DND-41 (cell line): ENCODE data around the gene BFSP2.

Experiments
- ATAC-seq: fragments of 200-7000 bp; cut with Tn5 transposase; 3 replicates; pipeline ENCODE4 v1.9.1; 2021; ENCODE audit warnings: low read depth; ENCODE audit not compliant: insufficient read depth
- DNase-seq: peaks from one replicate; pipeline ENCODE4 v3.0.0-alpha.2; 2020
- H2AFZ ChIP-seq: 2 replicates; pipeline ENCODE4 v1.6.0; 2012; ENCODE audit warnings: low read depth, low read length
- H3K27ac ChIP-seq: 2 replicates; pipeline ENCODE4 v1.5.1; 2012; ENCODE audit warnings: low read length, inconsistent platforms
- H3K27me3 ChIP-seq: fragments of 200-600 bp; sonication (generic); 2 replicates; pipeline ENCODE4 v1.6.0; 2012; ENCODE audit warnings: low read length, mild to moderate bottlenecking, inconsistent platforms; ENCODE audit not compliant: insufficient read depth, poor library complexity
- H3K36me3 ChIP-seq: 2 replicates; pipeline ENCODE4 v1.5.1; 2012; ENCODE audit warnings: low read length, inconsistent platforms; ENCODE audit not compliant: insufficient read depth
- H3K4me1 ChIP-seq: 2 replicates; pipeline ENCODE4 v1.5.1; 2012; ENCODE audit warnings: mild to moderate bottlenecking, low read length; ENCODE audit not compliant: insufficient read depth
- H3K4me2 ChIP-seq: 2 replicates; pipeline ENCODE4 v1.6.0; 2012; ENCODE audit warnings: mild to moderate bottlenecking, moderate library complexity, low read length, inconsistent platforms; ENCODE audit not compliant: insufficient read depth
- H3K4me3 ChIP-seq, 2 experiments: fragments of 200-600 bp in 1 of 2; shearing (Covaris generic) in 1 of 2; 2 replicates each; pipeline ENCODE4 v1.5.1; 2012 to 2016; ENCODE audit warnings: inconsistent platforms in 2 of 2, low read length in 2 of 2, mild to moderate bottlenecking in 2 of 2, low read depth in 1 of 2, moderate library complexity in 1 of 2
- H3K79me2 ChIP-seq: 2 replicates; pipeline ENCODE4 v1.6.0; 2012; ENCODE audit warnings: low read length, inconsistent platforms; ENCODE audit not compliant: insufficient read depth
- H3K9ac ChIP-seq: 2 replicates; pipeline ENCODE4 v1.6.0; 2012; ENCODE audit warnings: low read depth, mild to moderate bottlenecking, inconsistent platforms, low read length, moderate library complexity
- H3K9me3 ChIP-seq: 2 replicates; pipeline ENCODE4 v1.5.1; 2012; ENCODE audit warnings: low read length, moderate library complexity, mild to moderate bottlenecking, inconsistent platforms; ENCODE audit not compliant: insufficient read depth, severe bottlenecking
- H4K20me1 ChIP-seq: 2 replicates; pipeline ENCODE4 v1.6.0; 2012; ENCODE audit warnings: low read length; ENCODE audit not compliant: insufficient read depth
- CTCF ChIP-seq: IDR thresholded peaks from 2 replicates; pipeline ENCODE4 v1.5.1; 2012; ENCODE audit warnings: borderline replicate concordance, low read length, moderate library complexity, mild to moderate bottlenecking; ENCODE audit not compliant: poor library complexity, severe bottlenecking; ENCODE audit errors: extremely low read depth
- EZH2 ChIP-seq: IDR thresholded peaks from 3 replicates; pipeline ENCODE4 v1.6.1; 2012; ENCODE audit warnings: borderline replicate concordance, low read depth, mild to moderate bottlenecking, moderate library complexity, low read length, inconsistent platforms; ENCODE audit not compliant: severe bottlenecking

Gene BFSP2

GRCh38 chr3:133361435-133361834 lies 38.4 kb upstream of the BFSP2 start:
- TF ChIP-seq CTCF, result no peak
- no peak overlapping the region for H3K4me2 ChIP-seq
- H3K27ac ChIP-seq, result no peak overlapping the region
- no peaks in the 10 kb centered on the region for H3K36me3 ChIP-seq
- no peaks in the 10 kb centered on the region for H3K4me1 ChIP-seq
- no peak for ATAC-seq
- DNase-seq, result no peak
- no peaks in the 10 kb centered on the region for H4K20me1 ChIP-seq
- H3K9me3 ChIP-seq, result no peaks in the 10 kb centered on the region
- no peaks in the 10 kb centered on the region for H3K79me2 ChIP-seq
- H2AFZ ChIP-seq, result no peak overlapping the region
- H3K9ac ChIP-seq, result no peak overlapping the region
- H3K4me3 ChIP-seq, result no peak overlapping the region
- no peaks in the 10 kb centered on the region for H3K27me3 ChIP-seq

DNA sequence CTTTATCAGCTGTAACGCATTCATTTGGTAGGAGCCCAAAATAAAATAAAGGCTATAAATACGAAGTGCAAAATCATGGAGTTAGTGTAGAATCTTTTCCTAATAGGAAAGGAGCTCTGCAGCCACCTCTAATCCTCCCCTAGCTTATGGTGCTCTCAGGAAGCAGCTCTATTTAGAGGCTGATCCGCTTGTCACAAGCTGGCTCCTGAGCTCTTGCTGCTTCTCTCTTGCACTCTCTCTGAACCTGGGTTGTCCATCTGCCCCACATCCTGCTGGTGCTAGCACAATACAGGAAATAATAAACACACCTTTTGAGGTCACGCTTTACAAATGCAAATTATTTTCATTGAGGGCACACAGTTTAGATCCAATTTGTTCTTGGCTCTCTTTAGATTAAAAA lies 37.3 kb upstream of the BFSP2 start:
- H3K4me2 ChIP-seq, result no peak overlapping the region
- no peak for TF ChIP-seq EZH2
- no peak for TF ChIP-seq CTCF
- no peaks in the 10 kb centered on the region for H3K79me2 ChIP-seq
- no peaks in the 10 kb centered on the region for H3K36me3 ChIP-seq
- H3K9ac ChIP-seq, result no peak overlapping the region
- no peaks in the 10 kb centered on the region for H3K4me1 ChIP-seq
- no peaks in the 10 kb centered on the region for H3K27me3 ChIP-seq
- DNase-seq (no peak), ATAC-seq (no peak)
- H3K4me3 ChIP-seq, result no peak overlapping the region
- H3K27ac ChIP-seq, result no peak overlapping the region
- H3K9me3 ChIP-seq, result no peaks in the 10 kb centered on the region
- no peaks in the 10 kb centered on the region for H4K20me1 ChIP-seq
- H2AFZ ChIP-seq, result no peak overlapping the region

GRCh38 chr3:133364704-133365103 lies 35.2 kb upstream of the BFSP2 start:
- H2AFZ ChIP-seq, result no peak overlapping the region
- no peak for TF ChIP-seq CTCF
- TF ChIP-seq EZH2, result no peak
- ATAC-seq (no peak), DNase-seq (no peak)
- no peaks in the 10 kb centered on the region for H4K20me1 ChIP-seq
- H3K4me2 ChIP-seq, result no peak overlapping the region
- H3K9ac ChIP-seq, result no peak overlapping the region
- no peaks in the 10 kb centered on the region for H3K4me1 ChIP-seq
- peaks cover 4% of the 10 kb centered on the region for H3K27me3 ChIP-seq
- H3K36me3 ChIP-seq, result no peaks in the 10 kb centered on the region
- H3K9me3 ChIP-seq, result no peaks in the 10 kb centered on the region
- no peak overlapping the region for H3K27ac ChIP-seq
- no peaks in the 10 kb centered on the region for H3K79me2 ChIP-seq
- no peak overlapping the region for H3K4me3 ChIP-seq

- Histone ChIP-seq H3K9me3 (no peaks in the 10 kb centered on the region), H3K27ac (no peak overlapping the region), H3K4me3 (no peak overlapping the region), H2AFZ (no peak overlapping the region), H3K4me2 (no peak overlapping the region), H3K4me1 (no peaks in the 10 kb centered on the region), H3K36me3 (no peaks in the 10 kb centered on the region), H3K27me3 (peaks cover 4% of the 10 kb centered on the region), H3K79me2 (no peaks in the 10 kb centered on the region), H4K20me1 (no peaks in the 10 kb centered on the region), H3K9ac (no peak overlapping the region)
- DNase-seq, result no peak
- no peak for ATAC-seq
- TF ChIP-seq EZH2 (no peak), CTCF (no peak)
These were observed 32.9 kb upstream of the BFSP2 start for GRCh38 chr3:133366921-133367320.
